Panc1 (cell line): ENCODE data around the gene CRIP1. TPM values are rescaled to one million over a fixed set of nuclear protein-coding genes. Genes with fewer than 3 reads are reported as not detected.
A peak's percentile ranks its signal among the peaks of the same experiment; 100 is the strongest.

ENCODE experiments used
- ATAC-seq: fragments of 200-7000 bp; cut with Tn5 transposase; 2 replicates; pipeline ENCODE4 v1.9.1; 2020; ENCODE audit warnings: mild to moderate bottlenecking, moderate library complexity
- BruUV-seq: library from RNA; stranded (reverse); fragments of 400-500 nt; replicated peaks from 2 replicates; lab custom pipeline; 2021; lab: Mats Ljungman, UMichigan
- CTCF ChIA-PET: fragments of 300-600 bp; sonication (Branson Sonifier 250); formaldehyde crosslinking; loops from one replicate; lab custom pipeline; 2022; ENCODE audit warnings: antibody characterized with exemption; lab: Charles Lee
- POLR2A ChIA-PET: fragments of 300-600 bp; sonication (Branson Sonifier 250); formaldehyde crosslinking; loops from one replicate; lab custom pipeline; 2022; ENCODE audit warnings: antibody characterized with exemption; lab: Charles Lee
- DNase-seq: peaks from one replicate; pipeline ENCODE4 v3.0.0-alpha.2; 2010; ENCODE audit warnings: low read depth, low spot score
- H3K27ac ChIP-seq: 2 replicates; pipeline ENCODE4 v1.5.1; 2011; ENCODE audit warnings: mild to moderate bottlenecking, low read length, inconsistent platforms
- H3K27me3 ChIP-seq: fragments of 200-500 bp; sonication (Bioruptor generic); 2 replicates; pipeline ENCODE4 v1.6.0; 2014; ENCODE audit warnings: low read length, inconsistent platforms; ENCODE audit not compliant: control insufficient read depth, insufficient read depth
- H3K36me3 ChIP-seq: fragments of 200-500 bp; sonication (Bioruptor generic); 2 replicates; pipeline ENCODE4 v1.5.1; 2014; ENCODE audit warnings: inconsistent platforms, mild to moderate bottlenecking, low read length, moderate library complexity; ENCODE audit not compliant: control insufficient read depth, insufficient read depth
- H3K4me1 ChIP-seq: 2 replicates; pipeline ENCODE4 v1.5.1; 2011; ENCODE audit warnings: inconsistent platforms, mild to moderate bottlenecking, low read length, moderate library complexity; ENCODE audit not compliant: control insufficient read depth, insufficient read depth
- H3K4me3 ChIP-seq, 2 experiments: 2 replicates each; pipeline ENCODE4 v1.5.1; 2011 to 2012; ENCODE audit warnings: low read depth in 2 of 2, low read length in 2 of 2, mild to moderate bottlenecking in 2 of 2, inconsistent platforms in 1 of 2, moderate library complexity in 1 of 2
- H3K9me3 ChIP-seq: fragments of 200-500 bp; sonication (Bioruptor generic); 2 replicates; pipeline ENCODE4 v1.5.1; 2014; ENCODE audit warnings: low read depth, mild to moderate bottlenecking, inconsistent platforms, low read length, moderate library complexity; ENCODE audit not compliant: control insufficient read depth, insufficient read depth
- POLR2AphosphoS5 ChIP-seq: IDR thresholded peaks from 2 replicates; pipeline ENCODE4 v1.6.1; 2012; ENCODE audit warnings: mild to moderate bottlenecking, low read depth, low read length, moderate library complexity
- REST ChIP-seq, 2 experiments: IDR thresholded peaks; 2 replicates each; pipeline ENCODE4 v1.6.1; 2011 to 2012; ENCODE audit warnings: low read depth in 2 of 2, control low read depth in 1 of 2, low read length in 1 of 2, mild to moderate bottlenecking in 1 of 2, moderate library complexity in 1 of 2; ENCODE audit not compliant: insufficient read depth in 1 of 2
- SIN3A ChIP-seq: IDR thresholded peaks from 2 replicates; pipeline ENCODE4 v1.6.1; 2012; ENCODE audit warnings: low read depth, mild to moderate bottlenecking, low read length, moderate library complexity, borderline replicate concordance; ENCODE audit not compliant: insufficient read depth
- TCF7L2 ChIP-seq: IDR thresholded peaks from 2 replicates; pipeline ENCODE4 v1.6.1; 2011; ENCODE audit warnings: mild to moderate bottlenecking, low read depth, low read length, inconsistent platforms
- in situ Hi-C: cut with HindIII; loops from 2 replicates; pipeline ENCODE4 v1.10.0; 2016; ENCODE audit warnings: low sequenced_read_pairs, low pct_unique_long_range_greater_than_20kb
- intact Hi-C: fragments of 100-400 bp; cut with micrococcal nuclease; formaldehyde crosslinking; loops from one replicate; pipeline ENCODE4 v1.10.0; 2022; ENCODE audit not compliant: unreplicated experiment
- total RNA-seq: library from RNA; stranded (reverse); gene quantifications from one replicate; pipeline ENCODE4 v1.2.1, GENCODE V29; 2021; ENCODE audit not compliant: unreplicated experiment
- TF ChIP-seq, protein P1 (sequence below): fragments of 450-650 bp; IDR thresholded peaks from 2 replicates; pipeline ENCODE4 v1.5.1; 2017; ENCODE audit warnings: mild to moderate bottlenecking

The CRIP1 gene
- total RNA-seq, 1 experiment from 2014 or later, result 1,056 TPM

DNA sequence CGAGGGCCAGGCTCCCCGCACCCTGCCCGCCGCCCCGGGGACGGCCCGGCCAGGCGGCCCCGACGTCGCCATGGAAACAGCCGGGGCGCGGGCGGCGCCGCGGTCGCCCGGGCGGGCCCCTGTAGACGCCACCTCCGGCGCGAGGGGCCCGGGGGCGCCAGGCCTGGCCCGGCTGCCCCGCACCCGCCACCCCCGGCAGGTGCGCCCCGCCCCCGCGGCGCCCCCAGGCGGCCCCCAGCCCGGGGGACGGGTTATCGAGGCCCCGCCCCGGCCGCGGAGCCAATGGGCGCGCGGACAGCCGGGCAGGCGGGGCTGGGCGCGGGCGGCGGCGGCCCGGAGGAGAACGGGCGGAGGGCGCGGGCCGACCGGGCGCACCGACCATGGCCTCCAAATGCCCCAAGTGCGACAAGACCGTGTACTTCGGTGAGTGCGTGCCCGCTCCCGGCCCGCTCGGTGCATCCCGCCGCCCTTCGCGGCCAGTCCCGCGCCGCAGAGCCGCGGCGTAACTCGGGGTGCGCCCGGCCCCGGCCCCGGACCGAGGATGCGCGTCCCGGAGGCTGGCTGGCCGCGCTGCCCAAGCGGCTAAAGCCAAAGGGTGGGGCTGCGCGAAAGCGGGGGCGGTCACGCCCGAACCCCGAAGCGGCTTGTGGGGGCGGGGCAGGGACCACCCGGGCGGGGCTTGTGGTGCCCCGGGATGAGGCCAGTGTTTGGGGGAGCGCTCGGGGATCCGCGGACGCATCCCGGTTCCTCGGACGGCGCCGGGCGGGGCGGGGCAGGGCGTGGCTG, 12.0 kb upstream of the CRIP1 start, which contains the start of gene CRIP2:
CRIP2 (plus strand) TSS at position 339 of the 786 bp plus-strand sequence; CDS start at position 381, 42 bp downstream.
- Histone ChIP-seq H3K9me3 (no peaks in the 10 kb centered on the region), H3K4me1 (peaks cover 38% of the 10 kb centered on the region), H3K4me3 (peak within 1 kb of the TSS; percentile 65 to 67), H3K27ac (peak within 1 kb of the TSS; percentile 82), H3K27me3 (no peaks in the 10 kb centered on the region), H3K36me3 (no peaks in the 10 kb centered on the region; the same call in 1 of the 2 replicates)
- POLR2A ChIA-PET, result interaction anchor here (0.7 kb wide), 1 partner anchor 10 kb away, joined by 7 read pairs; no protein-coding TSS in a partner anchor
- DNase-seq, result no peak
- intact Hi-C loops, result no loop called here
- no TSS peak for BruUV-seq
- in situ Hi-C loops, result no loop called here
- TF ChIP-seq, protein P1, sequence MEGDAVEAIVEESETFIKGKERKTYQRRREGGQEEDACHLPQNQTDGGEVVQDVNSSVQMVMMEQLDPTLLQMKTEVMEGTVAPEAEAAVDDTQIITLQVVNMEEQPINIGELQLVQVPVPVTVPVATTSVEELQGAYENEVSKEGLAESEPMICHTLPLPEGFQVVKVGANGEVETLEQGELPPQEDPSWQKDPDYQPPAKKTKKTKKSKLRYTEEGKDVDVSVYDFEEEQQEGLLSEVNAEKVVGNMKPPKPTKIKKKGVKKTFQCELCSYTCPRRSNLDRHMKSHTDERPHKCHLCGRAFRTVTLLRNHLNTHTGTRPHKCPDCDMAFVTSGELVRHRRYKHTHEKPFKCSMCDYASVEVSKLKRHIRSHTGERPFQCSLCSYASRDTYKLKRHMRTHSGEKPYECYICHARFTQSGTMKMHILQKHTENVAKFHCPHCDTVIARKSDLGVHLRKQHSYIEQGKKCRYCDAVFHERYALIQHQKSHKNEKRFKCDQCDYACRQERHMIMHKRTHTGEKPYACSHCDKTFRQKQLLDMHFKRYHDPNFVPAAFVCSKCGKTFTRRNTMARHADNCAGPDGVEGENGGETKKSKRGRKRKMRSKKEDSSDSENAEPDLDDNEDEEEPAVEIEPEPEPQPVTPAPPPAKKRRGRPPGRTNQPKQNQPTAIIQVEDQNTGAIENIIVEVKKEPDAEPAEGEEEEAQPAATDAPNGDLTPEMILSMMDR, result peak; percentile 5; the same call in 1 of the 2 replicates
- peak; percentile 16; the same call in 1 of the 2 replicates for TF ChIP-seq SIN3A
- TF ChIP-seq REST (IDR thresholded peaks at IDR 0.05; ENCODE audit: insufficient read depth in 1 of 2, low read depth in 2 of 2, low read length in 1 of 2), result no peak
- CTCF ChIA-PET, result no interaction called here
- peak; percentile 46 for ATAC-seq

GRCh38 chr14:105475269-105476096, 11.2 kb upstream of the CRIP1 start:
- Histone ChIP-seq H3K4me1 (peaks cover 43% of the 10 kb centered on the region), H3K27me3 (no peaks in the 10 kb centered on the region), H3K27ac (peak overlapping the region; percentile 82), H3K4me3 (peak overlapping the region; percentile 65 to 67), H3K36me3 (no peaks in the 10 kb centered on the region; the same call in 1 of the 2 replicates), H3K9me3 (no peaks in the 10 kb centered on the region)
- DNase-seq (no peak), ATAC-seq (no peak)
- intact Hi-C loops (no loop called here), in situ Hi-C loops (no loop called here)
- ChIA-PET POLR2A (no interaction called here), CTCF (no interaction called here)
- TF ChIP-seq SIN3A (no peak), POLR2AphosphoS5 (no peak; the same call in 1 of the 2 replicates), TCF7L2 (no peak), REST (IDR thresholded peaks at IDR 0.05; ENCODE audit: insufficient read depth in 1 of 2, low read depth in 2 of 2, low read length in 1 of 2) (no peak)
- TF ChIP-seq, protein P1, result no peak
- BruUV-seq, result TSS peak; percentile 53
